ENCODE measurements around the gene SEMA3A. TPM values are rescaled to one million over a fixed set of nuclear protein-coding genes. Genes with fewer than 3 reads are reported as not detected.

SEMA3A gene
- total RNA-seq, 2 donors from 2014 or later = 0.68 to 1.1 TPM

DNA sequence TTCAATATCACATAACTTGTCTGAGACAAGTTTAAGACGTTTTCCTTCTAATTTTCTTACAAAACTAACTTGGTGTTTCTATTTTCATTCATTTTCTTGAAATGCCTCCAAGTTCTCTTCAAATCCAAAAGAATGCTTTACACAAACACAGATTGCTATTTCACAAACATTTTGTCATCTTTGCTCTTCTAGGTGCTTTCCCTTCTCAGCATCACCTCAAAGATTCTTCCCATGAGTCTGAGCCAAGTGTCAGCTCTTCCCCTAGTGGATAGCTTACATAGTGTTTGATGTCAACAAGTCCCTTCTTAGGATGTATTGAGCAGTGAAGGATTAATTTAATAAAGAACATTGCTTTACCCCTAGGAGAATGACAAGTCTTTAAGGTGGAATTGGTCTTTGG is 38.1 kb upstream of the SEMA3A start:
- Histone ChIP-seq H3K4me1 (ENCODE audit: control insufficient read depth in 1 of 2, low read depth in 2 of 2) (peaks cover 3 to 7% of the 10 kb centered on the region in 2 donors), H3K9me3 (no peaks in the 10 kb centered on the region), H3K27ac (no peak overlapping the region), H3K4me3 (no peak overlapping the region), H3K27me3 (replicated peaks; ENCODE audit: insufficient read depth) (no peaks in the 10 kb centered on the region), H3K36me3 (no peaks in the 10 kb centered on the region)
- DNase-seq (ENCODE audit: low spot score) = no peak
- TF ChIP-seq CTCF (IDR thresholded peaks at IDR 0.05) = no peak
- ATAC-seq (ENCODE audit: insufficient number of reproducible peaks, low FRiP score, low read depth) = no peak

DNA sequence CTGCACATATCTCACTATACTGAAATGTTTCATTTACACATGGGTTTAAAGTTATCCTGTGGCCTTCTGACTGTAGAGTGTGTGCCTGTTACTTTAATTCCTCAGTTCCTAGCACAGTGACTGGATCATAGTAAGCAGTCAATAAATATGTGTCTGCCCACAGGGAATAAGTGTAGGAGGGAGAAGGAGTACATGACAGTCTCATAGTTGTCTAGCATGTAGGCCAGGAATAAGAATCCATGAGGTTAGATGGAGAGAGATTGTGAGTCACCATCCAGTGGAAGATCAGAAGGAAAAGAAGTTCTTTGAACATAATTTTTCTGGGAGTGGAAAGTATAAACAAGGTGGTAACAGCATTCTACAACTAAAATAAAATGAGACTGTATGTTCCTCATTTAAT is 36.6 kb upstream of the SEMA3A start:
- Histone ChIP-seq H3K36me3 (no peaks in the 10 kb centered on the region), H3K4me1 (ENCODE audit: control insufficient read depth in 1 of 2, low read depth in 2 of 2) (peaks cover 3 to 7% of the 10 kb centered on the region in 2 donors), H3K9me3 (no peaks in the 10 kb centered on the region), H3K4me3 (no peak overlapping the region), H3K27ac (no peak overlapping the region), H3K27me3 (replicated peaks; ENCODE audit: insufficient read depth) (no peaks in the 10 kb centered on the region)
- DNase-seq (ENCODE audit: low spot score) (no peak), ATAC-seq (ENCODE audit: insufficient number of reproducible peaks, low FRiP score, low read depth) (no peak)
- TF ChIP-seq CTCF (IDR thresholded peaks at IDR 0.05) = no peak

DNA sequence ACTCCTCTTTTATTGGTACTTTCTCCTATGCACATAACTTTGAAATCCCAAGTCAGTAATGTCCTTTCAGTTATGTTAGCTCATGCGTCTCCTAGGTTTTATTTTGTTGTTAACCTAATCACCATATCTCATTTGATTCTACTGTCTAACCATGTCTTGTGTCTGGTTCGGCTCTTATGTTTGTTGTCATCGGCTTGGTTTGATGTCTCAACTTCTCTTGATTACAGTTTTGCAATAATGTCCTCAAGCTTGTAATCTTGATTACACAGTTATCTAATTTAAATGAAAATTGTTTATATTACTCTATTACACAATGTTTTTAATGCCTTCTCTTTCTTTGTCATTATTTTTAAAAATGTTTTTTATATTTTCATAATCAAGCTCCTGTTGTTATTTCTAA is 35.9 kb upstream of the SEMA3A start:
- no peak for ATAC-seq (ENCODE audit: insufficient number of reproducible peaks, low FRiP score, low read depth)
- peaks cover 3 to 7% of the 10 kb centered on the region in 2 donors for H3K4me1 ChIP-seq (ENCODE audit: control insufficient read depth in 1 of 2, low read depth in 2 of 2)
- DNase-seq (ENCODE audit: low spot score) = no peak
- H3K9me3 ChIP-seq = no peaks in the 10 kb centered on the region
- no peaks in the 10 kb centered on the region for H3K36me3 ChIP-seq
- no peaks in the 10 kb centered on the region for H3K27me3 ChIP-seq (replicated peaks; ENCODE audit: insufficient read depth)
- no peak overlapping the region for H3K27ac ChIP-seq
- TF ChIP-seq CTCF (IDR thresholded peaks at IDR 0.05) = no peak
- H3K4me3 ChIP-seq = no peak overlapping the region

DNA sequence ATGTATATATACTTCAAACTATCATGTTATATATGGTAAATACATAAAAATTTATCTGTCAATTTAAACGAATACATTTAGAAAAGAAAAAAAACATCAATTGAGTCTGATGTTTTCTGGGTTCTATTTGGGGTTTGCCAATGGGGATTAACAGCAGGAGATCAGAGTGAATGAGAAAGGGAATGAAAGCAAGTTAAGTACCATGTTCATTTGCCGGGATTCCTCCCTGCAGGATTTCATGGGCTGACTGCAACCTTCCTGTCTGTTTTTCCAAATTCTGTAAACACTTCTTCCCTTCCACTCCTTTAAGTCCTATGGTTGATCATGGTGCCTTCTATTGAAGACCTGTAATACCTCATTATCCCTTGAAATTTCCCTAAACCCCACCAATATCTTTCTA is 33.9 kb upstream of the SEMA3A start:
- no peak for TF ChIP-seq CTCF (IDR thresholded peaks at IDR 0.05)
- H3K27me3 ChIP-seq (replicated peaks; ENCODE audit: insufficient read depth) = no peaks in the 10 kb centered on the region
- DNase-seq (ENCODE audit: low spot score) = no peak
- H3K9me3 ChIP-seq = no peaks in the 10 kb centered on the region
- peaks cover 3 to 7% of the 10 kb centered on the region in 2 donors for H3K4me1 ChIP-seq (ENCODE audit: control insufficient read depth in 1 of 2, low read depth in 2 of 2)
- no peak for ATAC-seq (ENCODE audit: insufficient number of reproducible peaks, low FRiP score, low read depth)
- no peaks in the 10 kb centered on the region for H3K36me3 ChIP-seq
- no peak overlapping the region for H3K4me3 ChIP-seq
- H3K27ac ChIP-seq = no peak overlapping the region

DNA sequence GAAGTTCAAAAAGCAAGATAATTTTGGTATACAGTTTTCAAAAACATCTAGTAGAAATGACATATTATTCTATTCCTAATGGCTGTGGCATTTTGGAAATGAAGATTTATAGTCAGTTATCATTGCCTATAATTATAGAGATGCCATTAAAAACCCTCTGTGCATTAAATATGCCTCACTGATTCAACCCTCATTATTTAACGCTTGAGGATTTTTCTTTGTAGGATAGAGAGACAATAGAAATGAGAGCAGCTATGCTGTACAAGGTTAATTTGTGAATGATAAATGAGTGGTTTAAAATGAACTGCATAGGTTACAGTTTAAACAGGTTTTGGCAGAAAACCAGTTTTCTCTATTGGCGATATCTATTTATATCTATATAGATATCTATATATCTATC is 32.2 kb upstream of the SEMA3A start:
- Histone ChIP-seq H3K27ac (no peak overlapping the region), H3K36me3 (no peaks in the 10 kb centered on the region), H3K9me3 (no peaks in the 10 kb centered on the region), H3K27me3 (replicated peaks; ENCODE audit: insufficient read depth) (no peaks in the 10 kb centered on the region), H3K4me3 (no peak overlapping the region), H3K4me1 (ENCODE audit: control insufficient read depth in 1 of 2, low read depth in 2 of 2) (no peaks in the 10 kb centered on the region)
- no peak for DNase-seq (ENCODE audit: low spot score)
- TF ChIP-seq CTCF (IDR thresholded peaks at IDR 0.05) = no peak
- ATAC-seq (ENCODE audit: insufficient number of reproducible peaks, low FRiP score, low read depth) = no peak
